Fibroblast of lung (primary cell): Measurements from ENCODE around the gene ACR. TPM values are rescaled to one million over a fixed set of nuclear protein-coding genes. Genes with fewer than 3 reads are reported as not detected.

ENCODE experiments used
- DNase-seq, 2 donors: peaks; one replicate each; pipeline versions ENCODE4 v3.0.0 to v3.0.0-alpha.2; 2010; ENCODE audit warnings: low read depth in 2 of 2
- H2AFZ ChIP-seq: 2 replicates; pipeline ENCODE4 v1.5.1; 2012; ENCODE audit warnings: low read length, control low read depth, inconsistent platforms
- H3K27ac ChIP-seq: 2 replicates; pipeline ENCODE4 v1.5.1; 2011; ENCODE audit warnings: low read length, control low read depth; ENCODE audit not compliant: insufficient read depth
- H3K27me3 ChIP-seq: 2 replicates; pipeline ENCODE4 v1.5.1; 2011; ENCODE audit warnings: mild to moderate bottlenecking, low read length; ENCODE audit not compliant: control insufficient read depth, insufficient read depth
- H3K36me3 ChIP-seq: 2 replicates; pipeline ENCODE4 v1.5.1; 2011; ENCODE audit warnings: low read length; ENCODE audit not compliant: control insufficient read depth, insufficient read depth
- H3K4me1 ChIP-seq: 2 replicates; pipeline ENCODE4 v1.5.1; 2011; ENCODE audit warnings: low read length; ENCODE audit not compliant: control insufficient read depth, insufficient read depth; ENCODE audit errors: extremely low read depth
- H3K4me2 ChIP-seq: 2 replicates; pipeline ENCODE4 v1.5.1; 2011; ENCODE audit warnings: low read length, control low read depth; ENCODE audit not compliant: insufficient read depth; ENCODE audit errors: extremely low read depth
- H3K4me3 ChIP-seq, 4 experiments: fragments of 200-600 bp in 1 of 4; sonication (generic) in 1 of 4; replicated peaks in 1 of 4; 2 replicates each; pipeline ENCODE4 v1.5.1; 2011 to 2016; ENCODE audit warnings: low read length in 4 of 4, low read depth in 3 of 4, mild to moderate bottlenecking in 3 of 4, control low read depth in 2 of 4, inconsistent platforms in 1 of 4, mixed read lengths in 1 of 4; ENCODE audit not compliant: insufficient read depth in 1 of 4; ENCODE audit errors: control extremely low read depth in 1 of 4
- H3K79me2 ChIP-seq: 2 replicates; pipeline ENCODE4 v1.5.1; 2012; ENCODE audit warnings: mild to moderate bottlenecking, low read length, inconsistent platforms; ENCODE audit not compliant: control insufficient read depth, insufficient read depth
- H3K9ac ChIP-seq: 2 replicates; pipeline ENCODE4 v1.5.1; 2011; ENCODE audit warnings: mild to moderate bottlenecking, low read length, control low read depth; ENCODE audit not compliant: insufficient read depth
- H3K9me3 ChIP-seq: 2 replicates; pipeline ENCODE4 v1.5.1; 2012; ENCODE audit warnings: low read depth, low read length; ENCODE audit not compliant: control insufficient read depth, insufficient read depth
- H4K20me1 ChIP-seq: 2 replicates; pipeline ENCODE4 v1.5.1; 2011; ENCODE audit warnings: low read length; ENCODE audit not compliant: control insufficient read depth, insufficient read depth; ENCODE audit errors: extremely low read depth
- CTCF ChIP-seq, 2 donors: IDR thresholded peaks in 1 of 2; conservative IDR thresholded peaks in 1 of 2; 1 replicate in 1 of 2; 2 replicates in 1 of 2; pipeline ENCODE4 v1.5.1; 2011 to 2012; ENCODE audit warnings: low read length in 2 of 2, control low read depth in 1 of 2, inconsistent platforms in 1 of 2, low read depth in 1 of 2, mild to moderate bottlenecking in 1 of 2
- EZH2 ChIP-seq: IDR thresholded peaks from 2 replicates; pipeline ENCODE4 v1.5.1; 2012; ENCODE audit warnings: low read length, control low read depth, mild to moderate bottlenecking; ENCODE audit errors: missing control alignments
- polyA plus RNA-seq, 2 donors: library from polyadenylated mRNA; depleted of rRNA in 1 of 2; stranded (reverse) in 1 of 2; unstranded in 1 of 2; fragments of >200 nt; gene quantifications; 2 replicates each; pipeline ENCODE4 v1.2.1, GENCODE V29; 2011 to 2012; ENCODE audit warnings: missing spikeins in 1 of 2
- total RNA-seq: library from RNA; depleted of rRNA; stranded (reverse); fragments of >200 nt; gene quantifications from 2 replicates; pipeline ENCODE4 v1.2.1, GENCODE V29; 2014

The ACR gene
- total and polyA plus RNA-seq, 2 donors (not counting 1 experiment from before 2014, with no cell fraction given): not detected

- no peaks in the 10 kb centered on the region for H3K79me2 ChIP-seq
- H3K4me2 ChIP-seq: no peak overlapping the region
- TF ChIP-seq CTCF (conservative IDR thresholded peaks at IDR 0.05 in 1 of 2, IDR thresholded peaks at IDR 0.05 in 1 of 2; ENCODE audit: low read depth in 1 of 2, low read length in 2 of 2) (no peak), EZH2 (no peak)
- H2AFZ ChIP-seq: no peak overlapping the region
- H3K9me3 ChIP-seq: no peaks in the 10 kb centered on the region
- no peak overlapping the region for H3K27ac ChIP-seq
- no peak overlapping the region for H3K9ac ChIP-seq
- no peaks in the 10 kb centered on the region for H4K20me1 ChIP-seq
- no peak overlapping the region for H3K4me3 ChIP-seq
- DNase-seq: no peak
- H3K27me3 ChIP-seq: no peaks in the 10 kb centered on the region
- H3K36me3 ChIP-seq: no peaks in the 10 kb centered on the region
- H3K4me1 ChIP-seq: no peaks in the 10 kb centered on the region
Observed at GRCh38 chr22:50701428-50702154, 36.4 kb upstream of the ACR start.

- Histone ChIP-seq H3K4me2 (no peak overlapping the region), H3K27me3 (no peaks in the 10 kb centered on the region), H3K9ac (no peak overlapping the region), H4K20me1 (no peaks in the 10 kb centered on the region), H2AFZ (no peak overlapping the region), H3K4me3 (no peak overlapping the region), H3K36me3 (no peaks in the 10 kb centered on the region), H3K9me3 (no peaks in the 10 kb centered on the region), H3K27ac (no peak overlapping the region), H3K4me1 (no peaks in the 10 kb centered on the region), H3K79me2 (no peaks in the 10 kb centered on the region)
- TF ChIP-seq EZH2 (no peak), CTCF (conservative IDR thresholded peaks at IDR 0.05 in 1 of 2, IDR thresholded peaks at IDR 0.05 in 1 of 2; ENCODE audit: low read depth in 1 of 2, low read length in 2 of 2) (no peak)
- no peak for DNase-seq
Observed at GRCh38 chr22:50702261-50702671, 35.7 kb upstream of the ACR start.

GRCh38 chr22:50702821-50703725 is 34.9 kb upstream of the ACR start:
- H2AFZ ChIP-seq: no peak overlapping the region
- H3K36me3 ChIP-seq: no peaks in the 10 kb centered on the region
- H4K20me1 ChIP-seq: no peaks in the 10 kb centered on the region
- H3K27me3 ChIP-seq: no peaks in the 10 kb centered on the region
- TF ChIP-seq EZH2 (no peak), CTCF (conservative IDR thresholded peaks at IDR 0.05 in 1 of 2, IDR thresholded peaks at IDR 0.05 in 1 of 2; ENCODE audit: low read depth in 1 of 2, low read length in 2 of 2) (no peak)
- H3K79me2 ChIP-seq: no peaks in the 10 kb centered on the region
- no peak for DNase-seq
- H3K9ac ChIP-seq: no peak overlapping the region
- no peak overlapping the region for H3K4me2 ChIP-seq
- H3K27ac ChIP-seq: no peak overlapping the region
- H3K4me3 ChIP-seq: no peak overlapping the region
- no peaks in the 10 kb centered on the region for H3K4me1 ChIP-seq
- no peaks in the 10 kb centered on the region for H3K9me3 ChIP-seq
